Upper lobe of right lung (tissue), 1 donor: Measurements from ENCODE around the gene SEMA4C. TPM values are rescaled to one million over a fixed set of nuclear protein-coding genes. Genes with fewer than 3 reads are reported as not detected.

Experiments
- ATAC-seq: fragments of 200-7000 bp; cut with Tn5 transposase; one replicate; pipeline ENCODE4 v1.9.1; 2020; ENCODE audit warnings: mild to moderate bottlenecking, moderate library complexity
- DNase-seq: peaks from one replicate; pipeline ENCODE4 v3.0.0-alpha.2; 2020
- H3K27ac ChIP-seq: fragments of 200-600 bp; one replicate; pipeline ENCODE4 v1.8.0; 2022
- H3K27me3 ChIP-seq: fragments of 200-600 bp; one replicate; pipeline ENCODE4 v1.8.0; 2022; ENCODE audit warnings: mild to moderate bottlenecking
- H3K36me3 ChIP-seq: fragments of 200-600 bp; one replicate; pipeline ENCODE4 v1.8.0; 2022
- H3K4me1 ChIP-seq: fragments of 200-600 bp; one replicate; pipeline ENCODE4 v1.8.0; 2022
- H3K4me3 ChIP-seq: fragments of 200-600 bp; one replicate; pipeline ENCODE4 v1.8.0; 2022; ENCODE audit warnings: mild to moderate bottlenecking
- H3K9me3 ChIP-seq: fragments of 200-600 bp; one replicate; pipeline ENCODE4 v1.8.0; 2022
- CTCF ChIP-seq: fragments of 200-600 bp; IDR thresholded peaks from one replicate; pipeline ENCODE4 v1.8.0; 2022; ENCODE audit warnings: antibody characterized with exemption
- intact Hi-C: fragments of 100-400 bp; cut with DNase I; formaldehyde crosslinking; loops from one replicate; pipeline ENCODE4 v1.11.0; 2022
- total RNA-seq: library from RNA; stranded (reverse); fragmentation: NEBNext Ultra II Directional; extraction: Animal tissue kit (Norgen Biotek cat#: 25700); gene quantifications from one replicate; pipeline ENCODE4 v1.2.1, GENCODE V29; 2021
- donor health status: DM: no; HTN: yes; CAD: no; lungs with severe emphysema.

Gene SEMA4C
- total RNA-seq, 1 donor from 2014 or later = 37.7 TPM

GRCh38 chr2:96885432-96886347 lies 15.8 kb upstream of the SEMA4C start:
- Histone ChIP-seq H3K4me1 (peaks cover 44% of the 10 kb centered on the region), H3K36me3 (no peaks in the 10 kb centered on the region), H3K4me3 (no peak overlapping the region), H3K9me3 (no peaks in the 10 kb centered on the region), H3K27me3 (no peaks in the 10 kb centered on the region), H3K27ac (no peak overlapping the region)
- TF ChIP-seq CTCF = no peak
- ATAC-seq (no peak), DNase-seq (no peak)
- intact Hi-C loops = no loop called here

- no peaks in the 10 kb centered on the region for H3K36me3 ChIP-seq
- ATAC-seq (peak; percentile 2), DNase-seq (no peak)
- H3K27me3 ChIP-seq = no peaks in the 10 kb centered on the region
- no peak overlapping the region for H3K27ac ChIP-seq
- intact Hi-C loops = no loop called here
- no peak overlapping the region for H3K4me3 ChIP-seq
- H3K4me1 ChIP-seq = peaks cover 37% of the 10 kb centered on the region
- no peaks in the 10 kb centered on the region for H3K9me3 ChIP-seq
- TF ChIP-seq CTCF = no peak
These were observed 14.6 kb upstream of the SEMA4C start for GRCh38 chr2:96884299-96885094.

GRCh38 chr2:96883306-96883705 lies 13.4 kb upstream of the SEMA4C start:
- Histone ChIP-seq H3K27ac (no peak overlapping the region), H3K27me3 (no peaks in the 10 kb centered on the region), H3K9me3 (no peaks in the 10 kb centered on the region), H3K36me3 (no peaks in the 10 kb centered on the region), H3K4me1 (peaks cover 29% of the 10 kb centered on the region), H3K4me3 (no peak overlapping the region)
- DNase-seq = no peak
- intact Hi-C loops = no loop called here
- TF ChIP-seq CTCF = no peak
- ATAC-seq = no peak

GRCh38 chr2:96882906-96883305 lies 13.0 kb upstream of the SEMA4C start:
- ATAC-seq (no peak), DNase-seq (no peak)
- H3K36me3 ChIP-seq = no peaks in the 10 kb centered on the region
- H3K4me3 ChIP-seq = no peak overlapping the region
- intact Hi-C loops = no loop called here
- H3K4me1 ChIP-seq = peaks cover 25% of the 10 kb centered on the region
- no peaks in the 10 kb centered on the region for H3K27me3 ChIP-seq
- TF ChIP-seq CTCF = no peak
- no peaks in the 10 kb centered on the region for H3K9me3 ChIP-seq
- H3K27ac ChIP-seq = no peak overlapping the region

- no peak for DNase-seq
- no peak for ATAC-seq
- TF ChIP-seq CTCF = no peak
These were observed 12.3 kb upstream of the SEMA4C start for GRCh38 chr2:96882230-96882629.

More at GRCh38 chr2:96882230-96882629, 12.3 kb upstream of the SEMA4C start:
- H3K27me3 ChIP-seq = no peaks in the 10 kb centered on the region
- intact Hi-C loops = no loop called here
- no peak overlapping the region for H3K4me3 ChIP-seq
- no peaks in the 10 kb centered on the region for H3K9me3 ChIP-seq
- peaks cover 21% of the 10 kb centered on the region for H3K4me1 ChIP-seq
- H3K27ac ChIP-seq = no peak overlapping the region
- no peaks in the 10 kb centered on the region for H3K36me3 ChIP-seq
